Liver (tissue), 3 donors: Measurements from ENCODE around the gene MATN4.

ENCODE experiments used
- EGR1 ChIP-seq, 2 donors: IDR thresholded peaks; 2 replicates each; pipeline ENCODE4 v1.6.1; 2016 to 2018; ENCODE audit warnings: antibody characterized with exemption in 2 of 2, low read depth in 2 of 2
- FOXA1 ChIP-seq: IDR thresholded peaks from 2 replicates; pipeline ENCODE4 v1.6.1; 2016; ENCODE audit warnings: antibody characterized with exemption
- HNF4G ChIP-seq: IDR thresholded peaks from 2 replicates; pipeline ENCODE4 v1.6.1; 2016; ENCODE audit warnings: antibody characterized with exemption
- RAD21 ChIP-seq, 2 donors: IDR thresholded peaks; 2 replicates each; pipeline ENCODE4 v1.6.1; 2016; ENCODE audit warnings: antibody characterized with exemption in 2 of 2, mild to moderate bottlenecking in 2 of 2
- REST ChIP-seq: IDR thresholded peaks from 2 replicates; pipeline ENCODE4 v1.6.1; 2016; ENCODE audit warnings: antibody characterized with exemption, mild to moderate bottlenecking
- SP1 ChIP-seq: IDR thresholded peaks from 2 replicates; pipeline ENCODE4 v1.6.1; 2018; ENCODE audit warnings: antibody characterized with exemption, mild to moderate bottlenecking
- TAF1 ChIP-seq: conservative IDR thresholded peaks from 2 replicates; pipeline ENCODE4 v1.6.1; 2016; ENCODE audit warnings: antibody characterized with exemption, mild to moderate bottlenecking
- YY1 ChIP-seq: IDR thresholded peaks from 2 replicates; pipeline ENCODE4 v1.6.1; 2016; ENCODE audit warnings: antibody characterized with exemption, mild to moderate bottlenecking
- TF ChIP-seq, protein P1 (sequence below): fragments of 150-350 bp; IDR thresholded peaks from 2 replicates; pipeline ENCODE4 v1.5.1; 2017; ENCODE audit warnings: improper control_type of control experiment, low read depth, low read length; ENCODE audit not compliant: missing input control
- TF ChIP-seq, protein P2 (sequence below): IDR thresholded peaks from 2 replicates; pipeline ENCODE4 v1.6.1; 2016; ENCODE audit warnings: antibody characterized with exemption
- TF ChIP-seq, protein P3 (sequence below): IDR thresholded peaks from 2 replicates; pipeline ENCODE4 v1.6.1; 2016; ENCODE audit warnings: antibody characterized with exemption
- TF ChIP-seq, protein P4 (sequence below): IDR thresholded peaks from 2 replicates; pipeline ENCODE4 v1.6.1; 2016; ENCODE audit warnings: antibody characterized with exemption
- donor health status: healthy.
- donor health status: healthy.

- TF ChIP-seq, protein P1, sequence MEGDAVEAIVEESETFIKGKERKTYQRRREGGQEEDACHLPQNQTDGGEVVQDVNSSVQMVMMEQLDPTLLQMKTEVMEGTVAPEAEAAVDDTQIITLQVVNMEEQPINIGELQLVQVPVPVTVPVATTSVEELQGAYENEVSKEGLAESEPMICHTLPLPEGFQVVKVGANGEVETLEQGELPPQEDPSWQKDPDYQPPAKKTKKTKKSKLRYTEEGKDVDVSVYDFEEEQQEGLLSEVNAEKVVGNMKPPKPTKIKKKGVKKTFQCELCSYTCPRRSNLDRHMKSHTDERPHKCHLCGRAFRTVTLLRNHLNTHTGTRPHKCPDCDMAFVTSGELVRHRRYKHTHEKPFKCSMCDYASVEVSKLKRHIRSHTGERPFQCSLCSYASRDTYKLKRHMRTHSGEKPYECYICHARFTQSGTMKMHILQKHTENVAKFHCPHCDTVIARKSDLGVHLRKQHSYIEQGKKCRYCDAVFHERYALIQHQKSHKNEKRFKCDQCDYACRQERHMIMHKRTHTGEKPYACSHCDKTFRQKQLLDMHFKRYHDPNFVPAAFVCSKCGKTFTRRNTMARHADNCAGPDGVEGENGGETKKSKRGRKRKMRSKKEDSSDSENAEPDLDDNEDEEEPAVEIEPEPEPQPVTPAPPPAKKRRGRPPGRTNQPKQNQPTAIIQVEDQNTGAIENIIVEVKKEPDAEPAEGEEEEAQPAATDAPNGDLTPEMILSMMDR, result no peak
- TF ChIP-seq, protein P2, sequence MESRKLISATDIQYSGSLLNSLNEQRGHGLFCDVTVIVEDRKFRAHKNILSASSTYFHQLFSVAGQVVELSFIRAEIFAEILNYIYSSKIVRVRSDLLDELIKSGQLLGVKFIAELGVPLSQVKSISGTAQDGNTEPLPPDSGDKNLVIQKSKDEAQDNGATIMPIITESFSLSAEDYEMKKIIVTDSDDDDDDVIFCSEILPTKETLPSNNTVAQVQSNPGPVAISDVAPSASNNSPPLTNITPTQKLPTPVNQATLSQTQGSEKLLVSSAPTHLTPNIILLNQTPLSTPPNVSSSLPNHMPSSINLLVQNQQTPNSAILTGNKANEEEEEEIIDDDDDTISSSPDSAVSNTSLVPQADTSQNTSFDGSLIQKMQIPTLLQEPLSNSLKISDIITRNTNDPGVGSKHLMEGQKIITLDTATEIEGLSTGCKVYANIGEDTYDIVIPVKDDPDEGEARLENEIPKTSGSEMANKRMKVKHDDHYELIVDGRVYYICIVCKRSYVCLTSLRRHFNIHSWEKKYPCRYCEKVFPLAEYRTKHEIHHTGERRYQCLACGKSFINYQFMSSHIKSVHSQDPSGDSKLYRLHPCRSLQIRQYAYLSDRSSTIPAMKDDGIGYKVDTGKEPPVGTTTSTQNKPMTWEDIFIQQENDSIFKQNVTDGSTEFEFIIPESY, result no peak
- TF ChIP-seq, protein P3, sequence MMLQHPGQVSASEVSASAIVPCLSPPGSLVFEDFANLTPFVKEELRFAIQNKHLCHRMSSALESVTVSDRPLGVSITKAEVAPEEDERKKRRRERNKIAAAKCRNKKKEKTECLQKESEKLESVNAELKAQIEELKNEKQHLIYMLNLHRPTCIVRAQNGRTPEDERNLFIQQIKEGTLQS, result no peak
- no peak for TF ChIP-seq RAD21 (IDR thresholded peaks at IDR 0.05)
- TF ChIP-seq FOXA1, result no peak
- no peak for TF ChIP-seq YY1
- no peak for TF ChIP-seq SP1
- TF ChIP-seq REST, result no peak
- TF ChIP-seq HNF4G, result no peak
- TF ChIP-seq TAF1, result no peak
- TF ChIP-seq, protein P4, sequence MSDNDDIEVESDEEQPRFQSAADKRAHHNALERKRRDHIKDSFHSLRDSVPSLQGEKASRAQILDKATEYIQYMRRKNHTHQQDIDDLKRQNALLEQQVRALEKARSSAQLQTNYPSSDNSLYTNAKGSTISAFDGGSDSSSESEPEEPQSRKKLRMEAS, result no peak
- TF ChIP-seq EGR1 (IDR thresholded peaks at IDR 0.05; ENCODE audit: low read depth in 2 of 2), result no peak
These were observed 13.4 kb downstream of the MATN4 start for GRCh38 chr20:45294659-45295058.
